T1000 (cell line): ENCODE data around the gene NFATC1.

Experiments used
- DNase-seq: peaks from one replicate; lab custom pipeline; 2025; ENCODE audit warnings: mixed read lengths; lab: John Stamatoyannopoulos, UW

The NFATC1 gene

DNA sequence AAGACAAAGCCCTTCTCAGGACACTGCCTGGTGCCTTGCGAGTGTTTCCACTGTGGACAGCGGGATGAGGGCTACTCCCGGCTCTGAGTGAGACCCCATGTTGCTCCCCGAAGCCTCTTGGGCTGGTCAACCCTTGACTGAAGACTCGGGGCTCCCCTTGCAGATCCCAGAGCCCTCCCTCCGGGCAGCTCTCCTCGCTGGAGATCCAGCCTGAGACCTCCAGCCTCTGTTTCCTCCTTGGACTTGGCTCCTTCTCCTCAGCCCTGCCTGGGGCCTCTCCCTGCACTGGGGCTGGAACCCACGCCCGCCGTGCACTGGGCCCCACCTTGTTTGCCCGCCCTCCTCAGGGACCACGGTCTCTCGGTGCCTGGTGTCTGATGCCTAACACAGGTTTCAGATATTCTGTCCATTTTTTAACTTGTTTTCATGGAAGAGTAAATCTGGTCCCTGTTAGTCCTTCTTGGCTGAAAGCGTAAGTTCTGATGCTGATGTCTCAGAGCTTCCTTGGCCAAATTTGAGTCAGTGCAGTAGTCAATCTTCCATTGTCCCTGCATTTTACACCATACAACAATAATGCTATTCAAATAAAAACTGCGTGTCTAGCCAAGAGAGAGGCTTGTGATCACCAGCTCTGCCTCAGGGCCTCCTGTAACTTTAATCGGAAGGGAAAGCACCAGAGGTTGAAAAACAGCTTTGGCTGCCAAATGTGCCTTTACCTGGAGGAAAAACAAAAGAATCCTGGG, 144.6 kb downstream of the NFATC1 start:
- DNase-seq = no peak

DNA sequence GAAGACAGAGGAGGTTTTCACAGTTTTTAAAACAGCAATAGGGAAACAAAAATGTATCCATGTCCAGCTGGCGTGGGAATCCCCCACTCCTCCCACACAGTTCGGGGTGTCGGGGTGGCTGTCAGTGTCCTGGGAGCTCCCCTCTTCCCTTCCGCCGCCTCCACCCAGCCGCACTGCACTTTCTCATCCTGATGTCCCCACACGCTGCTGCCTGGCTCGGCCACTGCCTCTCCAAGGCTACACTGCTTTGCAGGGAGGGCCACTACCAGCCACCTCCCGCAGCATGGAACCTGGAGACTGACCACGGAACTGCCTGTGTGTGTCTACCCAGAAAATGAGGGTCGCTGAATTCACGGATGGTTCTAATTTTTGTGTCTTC, 145.2 kb downstream of the NFATC1 start:
- DNase-seq = no peak

DNA sequence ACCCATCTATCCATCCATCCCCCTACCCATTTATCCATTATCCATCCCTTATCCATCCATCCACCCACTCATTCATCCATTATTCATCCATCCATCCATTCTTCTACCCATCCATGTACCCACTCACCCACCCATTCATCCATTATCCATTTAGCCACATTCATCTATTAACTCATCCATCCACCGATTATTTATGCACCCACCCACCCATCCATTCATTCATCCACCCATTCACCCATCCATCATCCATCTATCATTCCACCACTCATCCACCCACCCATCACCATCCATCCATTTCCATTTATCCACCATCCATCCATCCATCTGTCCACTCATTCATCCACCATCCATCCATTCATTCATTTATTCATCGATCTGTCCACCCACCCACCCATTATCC, 146.5 kb downstream of the NFATC1 start:
- no peak for DNase-seq

DNA sequence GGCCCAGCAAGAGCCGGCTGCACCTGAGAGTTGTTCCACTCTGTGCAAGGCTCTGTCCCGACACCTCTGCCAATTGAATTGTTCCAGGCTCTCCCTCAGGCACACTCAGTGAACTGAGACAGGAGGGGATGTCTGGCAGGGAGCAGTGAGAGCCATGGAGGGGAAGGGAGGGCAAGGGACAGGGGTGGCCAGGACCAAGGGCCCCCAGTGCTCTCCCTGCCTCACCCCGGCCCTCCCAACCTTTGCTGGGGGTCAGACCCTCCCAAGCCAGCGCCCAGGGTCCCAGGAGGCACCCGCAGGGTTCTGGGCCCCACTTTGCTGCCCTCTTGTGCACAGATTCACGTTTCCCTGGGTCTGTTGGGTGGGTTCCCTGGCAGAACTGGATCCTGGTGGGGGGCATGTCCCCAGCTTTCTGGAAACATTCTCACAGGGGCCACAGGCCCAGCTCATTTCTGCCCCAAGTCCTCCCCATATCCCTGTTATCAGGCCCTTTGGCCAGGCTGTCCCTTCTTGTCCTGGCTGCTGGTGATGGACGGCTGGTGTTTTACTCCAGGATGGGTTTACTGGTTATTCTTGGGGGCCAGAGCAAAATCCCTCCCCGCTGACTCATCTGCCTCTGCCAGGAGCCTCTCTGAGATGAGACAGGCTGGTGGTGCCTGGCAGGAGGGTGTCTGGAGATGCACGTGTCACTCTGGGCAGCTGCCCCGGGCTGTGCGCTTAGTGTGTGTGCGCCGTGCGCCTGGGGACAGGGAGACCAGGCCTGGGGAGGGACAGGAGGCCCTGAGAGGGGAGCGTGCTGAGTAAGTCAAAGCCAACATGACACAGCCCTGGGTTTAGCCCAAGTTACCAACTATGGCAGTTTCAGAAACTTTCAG, 147.4 kb downstream of the NFATC1 start:
- DNase-seq = no peak

DNA sequence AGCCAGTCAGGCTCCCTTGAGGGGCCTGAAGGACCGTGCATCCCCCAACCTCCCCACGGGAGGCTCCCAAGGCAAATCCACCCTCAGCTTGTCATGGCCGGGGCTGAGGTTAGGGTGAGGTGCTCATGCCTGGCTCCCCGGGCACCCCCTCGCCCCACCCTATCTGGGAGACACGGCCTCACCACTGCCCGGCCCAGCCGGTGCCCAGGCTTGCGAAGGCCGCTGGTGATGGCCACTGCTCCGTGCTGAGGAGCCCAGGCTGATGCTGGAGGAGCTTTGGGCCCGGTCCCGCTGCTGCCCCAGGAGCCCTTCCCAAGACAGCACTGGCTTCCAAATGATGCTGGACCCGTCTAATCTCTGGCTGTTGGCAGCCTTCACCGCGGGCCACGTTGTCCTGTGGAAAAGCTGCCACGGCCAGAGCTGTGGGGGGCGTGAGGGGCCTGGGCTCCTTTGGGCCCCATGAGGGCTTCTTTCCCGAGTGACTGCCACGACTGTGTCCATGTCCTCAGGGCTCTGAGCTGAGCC, 148.2 kb downstream of the NFATC1 start:
- no peak for DNase-seq

DNA sequence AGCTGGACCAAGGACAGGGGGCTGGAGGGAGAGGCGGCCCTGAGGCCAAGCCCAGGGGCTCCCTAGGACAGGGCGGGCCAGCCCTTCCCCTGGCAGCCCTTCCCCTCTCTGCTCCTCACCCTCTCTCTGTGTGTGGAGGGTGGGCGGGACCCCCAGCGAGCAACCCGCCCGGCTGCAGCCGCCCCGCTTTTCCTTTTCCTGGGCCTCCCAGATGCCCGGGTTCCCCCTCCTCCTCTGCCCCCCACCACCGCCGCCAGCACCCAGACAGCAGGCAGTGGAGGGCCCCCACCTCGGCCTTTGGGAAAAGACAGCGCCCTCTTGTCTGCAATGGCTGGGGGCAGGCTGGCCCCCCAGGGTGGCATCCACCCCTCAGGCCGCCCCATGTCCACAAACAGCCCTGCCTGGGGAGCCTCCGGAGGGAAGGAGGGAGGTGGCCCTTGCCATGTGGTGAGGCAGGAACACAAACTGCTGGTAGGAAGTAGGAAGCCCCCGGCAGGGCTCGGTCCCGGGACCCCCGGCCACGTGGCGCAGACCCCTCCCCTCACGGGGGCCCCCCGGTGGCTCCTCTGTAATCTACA, 148.7 kb downstream of the NFATC1 start:
- no peak for DNase-seq

DNA sequence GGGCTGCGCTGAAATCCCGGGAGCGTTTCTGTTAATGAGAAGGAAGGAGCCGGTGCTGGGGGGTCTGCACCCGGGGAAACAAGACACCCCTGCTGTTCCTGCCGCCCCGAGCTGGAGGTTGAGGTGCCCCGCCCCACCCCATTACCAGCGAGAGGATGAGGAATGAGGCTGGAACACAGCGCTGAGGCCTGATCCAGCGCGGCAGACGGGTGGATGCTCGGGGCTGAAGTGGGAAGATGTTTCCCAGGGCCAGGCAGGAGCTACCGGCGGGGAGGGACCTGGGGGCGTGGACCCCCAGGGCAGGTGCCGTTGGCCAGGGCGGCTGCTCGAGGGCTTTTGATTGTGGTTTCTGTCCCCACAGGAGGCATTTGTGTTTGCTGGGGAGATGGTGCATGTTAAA, 149.5 kb downstream of the NFATC1 start:
- DNase-seq = no peak

DNA sequence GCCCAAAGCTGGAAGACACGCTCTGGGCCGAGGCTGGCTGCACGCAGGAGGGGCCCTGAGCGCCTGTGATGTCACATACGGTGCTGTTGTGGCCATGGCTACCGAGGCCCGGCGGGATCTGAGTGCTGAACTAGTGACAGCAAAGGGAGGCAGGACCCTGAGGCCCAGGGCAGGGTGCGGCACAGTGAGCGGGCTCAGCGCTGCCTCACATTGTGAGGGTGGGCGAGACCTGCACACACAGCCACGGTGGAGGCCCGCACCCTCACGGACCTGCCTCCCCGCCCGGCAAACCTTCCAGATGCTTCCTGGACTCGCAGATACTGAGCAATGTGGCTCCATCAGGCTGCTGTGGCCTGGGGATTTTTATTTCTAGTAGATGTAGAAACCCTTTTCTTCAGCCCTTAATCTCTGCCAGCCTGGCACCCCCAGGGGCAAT, 150.0 kb downstream of the NFATC1 start:
- no peak for DNase-seq

DNA sequence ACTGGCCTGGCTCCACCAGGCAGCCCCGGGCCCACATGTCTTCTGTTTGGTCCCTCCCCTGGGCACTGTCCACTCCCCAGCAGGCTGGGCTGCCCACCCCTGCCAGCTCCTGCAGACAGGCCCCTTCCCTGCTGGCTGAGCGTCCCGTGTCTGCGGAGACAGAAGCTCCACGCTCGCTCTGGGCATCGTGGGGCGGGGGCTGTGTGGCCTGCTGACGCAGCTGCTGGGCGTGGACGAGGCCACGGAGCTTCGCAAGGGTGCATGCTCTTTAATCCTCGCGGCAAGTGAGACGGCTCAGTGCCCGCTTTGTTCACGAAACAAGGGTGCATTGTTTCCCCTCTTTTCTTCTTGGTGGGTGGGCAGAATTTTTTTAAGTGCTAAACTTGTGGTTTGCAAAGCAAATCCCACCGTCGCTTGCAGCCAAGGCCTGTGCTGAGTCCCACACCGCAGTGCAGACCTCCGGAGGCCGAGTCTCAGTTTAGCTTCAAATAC, 151.1 kb downstream of the NFATC1 start:
- no peak for DNase-seq

DNA sequence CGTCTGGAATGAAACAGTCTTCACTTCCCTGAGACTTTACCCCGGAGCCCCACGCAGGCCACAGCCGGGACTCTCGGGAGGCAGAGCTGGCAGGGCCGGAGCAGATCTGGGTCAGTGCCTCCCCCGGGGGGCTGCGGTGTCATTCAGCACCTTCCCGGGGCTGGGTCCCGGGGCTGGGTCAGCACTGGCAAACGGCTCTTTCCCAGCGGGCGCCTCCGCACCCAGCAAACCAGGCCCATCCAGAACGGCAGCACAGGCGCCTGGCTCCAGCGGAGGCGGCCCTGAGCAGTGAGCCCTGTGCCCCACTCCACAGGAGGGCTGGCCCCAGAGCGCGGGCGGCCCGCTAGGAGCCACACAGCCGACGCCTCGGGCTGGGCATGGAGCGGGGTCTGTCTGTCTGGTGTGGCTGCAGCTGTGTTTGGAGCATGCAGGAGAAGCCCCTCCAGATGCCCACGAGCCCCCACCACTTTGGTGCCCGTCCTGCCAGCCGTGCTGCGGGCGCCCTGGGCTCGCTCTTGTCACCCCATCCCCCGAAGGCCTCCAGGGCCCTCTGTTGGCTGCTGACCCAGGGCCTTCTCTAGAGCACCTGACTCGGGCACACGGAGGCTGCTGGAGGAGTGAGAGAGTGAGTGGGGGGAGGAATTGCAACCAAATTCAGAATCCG, 151.8 kb downstream of the NFATC1 start:
- no peak for DNase-seq

DNA sequence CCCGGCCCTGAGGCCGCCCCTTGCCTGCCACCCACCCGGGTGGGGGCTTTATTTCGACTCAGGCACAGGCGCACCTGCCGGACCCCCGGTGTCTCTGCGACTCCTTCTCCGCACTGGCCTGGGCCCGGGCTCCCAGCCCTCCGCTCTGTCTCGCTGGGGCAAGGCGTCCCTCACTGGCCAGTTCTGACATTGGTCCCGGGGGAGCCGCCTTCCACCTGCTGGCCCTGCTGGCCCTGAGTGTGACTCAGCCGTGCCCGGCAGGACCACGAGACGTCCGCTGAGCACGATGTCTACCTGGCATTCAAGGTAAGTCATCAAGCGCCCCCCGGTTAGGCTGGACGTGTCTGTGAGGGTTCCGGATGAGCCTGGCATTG, 152.3 kb downstream of the NFATC1 start:
- no peak for DNase-seq

DNA sequence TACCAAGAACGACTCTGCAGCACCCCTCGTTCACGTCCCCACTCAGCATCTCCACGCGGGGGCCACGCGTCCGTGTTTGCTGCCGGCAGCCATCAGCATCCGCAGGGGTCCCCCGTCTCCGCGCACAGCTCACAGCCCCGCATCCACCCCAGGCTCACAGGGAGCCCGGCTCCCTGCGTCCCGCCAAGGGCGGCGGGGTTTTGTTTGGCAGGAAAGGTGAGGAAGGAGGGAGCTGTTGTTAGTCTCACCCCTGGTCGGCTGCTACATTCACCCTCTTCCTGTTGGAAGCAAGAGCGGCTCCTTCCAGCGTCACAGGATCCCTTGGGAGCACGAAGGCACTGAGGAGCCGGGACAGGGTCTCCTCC, 152.9 kb downstream of the NFATC1 start:
- DNase-seq = no peak

DNA sequence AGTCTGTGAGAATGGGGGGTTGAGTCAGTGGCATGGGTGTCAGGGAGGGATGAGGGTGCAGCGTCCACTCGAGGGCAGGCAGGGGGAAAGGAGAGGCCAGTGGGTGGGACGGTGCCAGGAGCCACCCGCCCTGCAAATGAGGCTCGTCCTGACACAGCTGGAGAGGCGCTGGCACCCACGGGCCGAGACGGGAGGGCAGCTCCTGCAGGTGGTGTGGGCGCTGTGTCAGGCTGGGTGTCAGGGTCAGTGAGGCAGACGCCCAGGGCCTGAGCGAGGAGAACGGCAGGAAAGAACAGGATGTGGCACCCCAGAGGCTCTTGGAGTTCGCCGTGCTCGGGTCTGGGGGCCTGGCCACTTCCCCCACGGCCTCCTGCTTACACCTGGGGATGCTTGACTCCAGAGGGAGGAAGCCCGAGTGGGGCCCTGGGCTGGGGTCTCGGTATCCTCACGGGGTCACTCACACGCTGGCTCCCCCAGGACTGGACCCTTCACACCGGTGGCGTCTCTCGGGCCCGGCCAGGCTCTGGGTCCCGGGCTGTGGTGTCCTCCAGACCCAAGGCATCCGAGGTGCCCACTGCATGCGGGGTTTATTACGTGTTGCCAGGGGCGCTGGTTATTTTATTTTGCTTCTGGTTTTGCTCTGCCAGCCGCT, 153.4 kb downstream of the NFATC1 start:
- no peak for DNase-seq

DNA sequence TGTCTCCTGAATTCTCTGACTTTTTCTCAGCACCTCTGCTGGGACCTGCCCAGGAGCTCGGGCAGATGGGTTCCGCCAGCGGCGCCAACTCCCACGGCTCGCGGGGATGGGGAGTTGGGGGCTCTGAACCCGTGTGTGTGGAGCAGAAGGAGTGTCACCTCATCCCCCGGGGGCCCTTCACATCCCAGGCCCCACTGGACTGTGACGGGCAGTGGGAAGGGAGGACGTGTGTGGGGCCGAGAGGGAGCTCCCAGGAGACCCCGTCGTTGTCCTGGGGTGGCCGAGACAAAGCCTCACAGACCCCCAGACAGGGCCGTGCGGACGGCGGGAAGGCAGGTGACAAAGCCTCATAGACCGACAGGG, 153.9 kb downstream of the NFATC1 start:
- DNase-seq = no peak

DNA sequence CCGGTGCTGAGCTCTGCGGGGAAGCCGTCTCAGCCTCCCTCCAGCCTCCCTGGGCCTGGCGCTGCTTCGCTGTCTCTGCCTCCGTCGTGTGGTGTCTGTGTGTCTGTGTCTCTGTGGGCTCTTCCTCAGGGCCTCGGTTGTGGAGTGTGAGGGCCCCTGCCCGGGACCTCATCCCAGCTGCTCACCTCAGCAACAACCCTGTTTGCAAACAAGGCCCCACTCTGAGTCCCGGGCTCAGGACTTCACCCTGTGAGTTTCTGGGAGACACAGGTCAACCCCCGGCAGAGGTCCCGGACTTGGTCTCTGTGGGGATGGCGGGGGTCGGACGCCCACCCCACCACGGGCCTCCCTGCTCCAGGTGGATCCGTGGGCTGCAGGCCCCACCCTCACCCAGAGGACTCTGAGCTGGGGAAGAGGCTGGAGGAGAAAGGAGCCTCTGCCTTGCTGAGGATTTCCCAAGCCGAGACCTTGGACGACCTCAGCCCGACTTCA, 156.5 kb downstream of the NFATC1 start:
- no peak for DNase-seq

DNA sequence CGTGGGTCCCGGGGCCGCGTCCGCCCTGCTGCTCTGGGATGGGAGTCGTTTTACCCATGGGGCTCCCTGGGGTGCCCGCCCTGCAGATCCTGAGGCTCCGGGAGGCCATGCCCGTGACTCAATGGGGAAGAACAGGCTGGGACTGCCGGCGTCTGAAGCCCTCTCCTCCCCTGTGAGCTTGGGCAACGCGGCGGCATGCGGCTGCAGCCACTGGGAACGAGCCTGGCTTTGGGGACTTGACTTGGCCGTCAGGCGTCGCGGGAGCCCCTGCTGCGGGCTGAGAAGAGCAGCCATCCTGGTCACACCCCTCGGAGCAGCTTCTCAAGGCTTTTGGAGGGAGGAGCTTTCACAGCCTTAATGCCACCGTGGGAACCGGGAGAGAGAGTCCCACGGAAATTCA, 157.0 kb downstream of the NFATC1 start:
- DNase-seq = no peak

DNA sequence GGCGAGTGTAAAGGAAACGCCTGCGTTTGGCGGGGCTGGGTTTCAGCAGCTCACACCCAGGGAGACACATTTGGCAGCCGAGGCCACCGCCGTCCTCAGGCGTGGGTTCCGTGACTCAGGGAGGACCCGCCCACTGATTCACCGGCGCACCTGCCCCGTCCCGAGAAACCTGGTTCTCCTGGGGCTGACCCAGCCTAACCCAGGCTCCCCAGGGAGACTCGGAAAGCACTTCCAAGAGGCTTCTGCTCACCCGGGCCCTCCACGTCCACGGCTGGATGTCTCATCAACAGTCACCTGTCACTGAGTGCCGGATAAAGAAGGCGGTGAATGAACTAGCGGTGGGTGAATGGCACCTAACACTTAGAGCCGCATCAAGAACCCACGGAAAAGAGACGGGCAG, 157.4 kb downstream of the NFATC1 start:
- DNase-seq = no peak

DNA sequence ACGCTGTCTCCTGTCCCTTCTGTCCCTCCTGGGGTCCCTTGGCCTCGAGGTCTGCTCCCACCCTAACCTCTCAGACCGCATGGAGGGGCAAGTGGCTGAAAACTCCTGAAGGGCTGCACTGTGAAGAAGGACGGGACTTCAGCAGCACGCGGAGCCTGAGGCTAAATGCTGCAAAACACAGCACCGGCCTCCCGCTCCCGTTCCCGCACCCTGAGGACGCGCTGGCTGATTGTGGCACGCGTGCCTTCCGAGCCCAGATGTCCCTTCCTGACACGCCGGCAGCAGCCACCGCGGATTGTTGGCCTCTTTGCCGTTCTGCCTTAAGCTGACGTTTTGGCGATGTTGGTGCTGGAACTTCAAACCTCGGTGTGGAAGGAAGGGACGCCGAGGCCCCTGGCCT, 158.0 kb downstream of the NFATC1 start:
- no peak for DNase-seq

DNA sequence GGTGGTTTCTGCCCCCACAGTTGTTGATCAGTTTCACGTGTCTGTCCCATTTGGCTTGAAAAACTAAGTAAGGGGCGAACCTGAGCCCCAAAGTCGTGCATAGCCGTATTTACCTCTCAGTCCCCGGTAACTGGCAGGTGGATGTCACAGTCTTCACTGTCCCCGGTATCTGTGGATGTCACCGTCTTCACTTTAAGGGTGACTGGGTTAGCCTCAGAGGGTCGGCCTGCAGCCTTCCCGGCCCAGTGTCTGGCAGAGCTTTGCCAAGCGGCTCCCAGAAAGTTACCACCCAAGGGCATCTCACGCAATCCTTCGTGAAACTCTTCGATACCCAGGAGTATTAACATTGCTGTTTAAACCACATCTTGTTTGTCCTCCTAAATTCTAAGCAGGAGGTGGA, 158.6 kb downstream of the NFATC1 start:
- DNase-seq = no peak

DNA sequence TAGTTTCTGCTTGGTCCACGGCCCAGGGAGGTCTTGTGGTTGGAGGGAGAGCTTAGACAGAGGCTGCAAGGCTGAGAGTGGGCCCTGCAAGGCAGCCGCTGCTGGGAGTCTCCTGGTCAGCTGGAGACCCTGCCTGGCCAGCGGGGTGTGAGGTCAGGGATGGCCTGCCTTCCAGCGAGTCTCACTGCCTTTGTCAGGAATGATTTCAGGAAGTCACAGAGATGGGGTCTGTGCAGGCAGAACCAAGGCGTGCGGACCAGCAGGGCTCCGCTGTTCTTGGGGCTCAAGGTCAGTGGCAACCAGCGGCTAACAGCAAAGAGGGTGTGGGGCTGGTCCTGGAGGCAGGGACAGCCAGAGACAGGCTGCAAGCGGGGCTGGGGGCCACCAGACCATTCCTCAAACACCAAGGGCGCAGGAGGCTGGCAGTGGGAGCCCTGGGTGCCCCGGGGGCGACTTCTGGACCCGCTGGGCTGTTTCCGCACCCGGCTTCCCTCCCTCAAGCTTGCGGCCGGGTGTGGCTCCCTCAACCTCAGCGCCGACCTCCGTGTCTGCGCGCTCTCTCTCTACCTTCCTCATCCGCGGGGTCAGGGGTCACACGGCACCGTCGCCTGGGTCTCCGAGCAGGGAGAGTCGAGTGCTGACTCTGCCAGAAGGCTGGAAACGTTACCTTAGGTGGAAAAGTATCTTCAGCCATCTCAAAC, 159.4 kb downstream of the NFATC1 start:
- no peak for DNase-seq

DNA sequence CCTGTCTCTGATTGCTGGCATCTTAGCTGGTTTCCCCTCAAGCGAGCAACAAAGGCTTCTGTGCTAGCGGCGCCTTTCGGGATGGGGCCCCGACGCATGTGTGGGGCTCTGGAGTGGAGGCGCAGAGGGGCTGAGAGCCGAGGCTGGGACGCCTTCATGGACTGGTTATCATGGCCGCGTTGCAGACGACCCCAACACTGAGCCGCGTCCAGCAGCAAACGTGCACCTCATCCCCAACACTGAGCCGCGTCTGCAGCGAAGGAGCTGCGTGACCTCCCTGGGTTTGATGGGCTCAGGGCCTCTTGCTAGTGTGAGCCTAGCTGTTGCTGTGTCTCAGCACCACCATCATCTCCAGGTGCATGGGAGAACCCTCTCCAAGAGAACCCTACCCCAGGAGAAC, 160.2 kb downstream of the NFATC1 start:
- no peak for DNase-seq
